ENCODE measurements around the gene TJP3.

DNA sequence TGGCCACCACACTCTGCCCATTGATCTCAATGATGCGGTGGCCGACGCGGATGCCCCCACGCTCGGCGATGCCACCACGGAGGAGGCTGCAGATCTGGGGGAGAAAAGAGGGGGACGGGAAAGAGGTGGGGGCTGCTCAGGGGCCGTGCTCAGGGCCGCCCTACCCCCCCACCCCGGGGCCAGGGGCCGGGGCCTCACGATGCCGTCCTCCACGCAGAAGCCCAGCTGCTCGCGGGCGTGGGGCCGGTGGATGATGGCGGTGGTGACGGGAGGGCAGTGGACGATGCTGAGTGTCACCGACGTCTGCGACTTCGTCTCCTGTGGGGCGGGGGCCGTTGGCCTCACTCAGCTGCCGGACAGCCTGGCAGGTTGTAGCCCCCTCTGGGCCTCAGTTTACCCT, 43.1 kb downstream of the TJP3 start:
- no peak for TF ChIP-seq ZNF217 (IDR thresholded peaks at IDR 0.05)
- no peak for TF ChIP-seq MTA3 (IDR thresholded peaks at IDR 0.05; ENCODE audit: borderline replicate concordance, low read length)
- TF ChIP-seq CTCF (IDR thresholded peaks at IDR 0.05 in 2 of 3, conservative IDR thresholded peaks at IDR 0.05 in 1 of 3; ENCODE audit: control insufficient read depth in 2 of 3, extremely low read depth in 1 of 3, insufficient read depth in 1 of 3, low read depth in 3 of 3, low read length in 3 of 3): no peak
- TF ChIP-seq REST (IDR thresholded peaks at IDR 0.05; ENCODE audit: low read depth, low read length): no peak
- no peak for TF ChIP-seq CREM (IDR thresholded peaks at IDR 0.05; ENCODE audit: low read depth)
- TF ChIP-seq E2F4 (IDR thresholded peaks at IDR 0.05; ENCODE audit: low read depth, low read length): no peak
- no peak for TF ChIP-seq ATF7 (IDR thresholded peaks at IDR 0.05; ENCODE audit: low read depth)
- TF ChIP-seq SPI1 (IDR thresholded peaks at IDR 0.05; ENCODE audit: borderline replicate concordance, insufficient read depth, low read depth, low read length): no peak

All from GM12878 (cell line).